Measurements from ENCODE around the gene ALPK1. TPM values are rescaled to one million over a fixed set of nuclear protein-coding genes. Genes with fewer than 3 reads are reported as not detected.
"Not testable (repeated sequence)": the region's sequence is repeated elsewhere in the genome, so short reads cannot be mapped to it uniquely, and the experiment has no call there.

Gene ALPK1
- total RNA-seq, 2 donors from 2014 or later = 61.6 to 64.7 TPM

GRCh38 chr4:112490808-112491207 lies 193.6 kb downstream of the ALPK1 start:
- not testable (repeated sequence) for ATAC-seq (replicated peaks in 1 of 2); DNase-seq; H3K27ac Mint-ChIP-seq; H3K4me1 Mint-ChIP-seq (ENCODE audit: low read depth); H3K4me3 Mint-ChIP-seq
- Mint-ChIP-seq H3K27me3 (ENCODE audit: low read depth) (peaks cover 10% of the 10 kb centered on the region), H3K9me3 (peaks cover 5 to 17% of the 10 kb centered on the region in 2 donors), H3K36me3 (ENCODE audit: insufficient read depth in 2 of 2) (peaks cover 7 to 12% of the 10 kb centered on the region in 2 donors)

Other genes with a start within 250 kb of the ALPK1 start
- 1 to 10 TPM; 4.2 to 5.0 TPM for gene FAM241A, start 151.9 kb upstream of the ALPK1 start, total RNA-seq
- gene AP1AR, start 65.6 kb upstream of the ALPK1 start, total RNA-seq = 10 to 100 TPM; 21.6 to 33.2 TPM
- gene TIFA, start 11.5 kb upstream of the ALPK1 start, total RNA-seq = 10 to 100 TPM; 82.7 to 87.1 TPM
- under 1 TPM; 0.23 to 0.26 TPM for gene NEUROG2, start 218.8 kb downstream of the ALPK1 start, total RNA-seq

All from activated T-cell treated with anti-CD3 and anti-CD28 coated beads, Interleukin-2, amount 50 U/mL, for 72 hours (primary cell).